Right kidney (tissue), 1 donor: ENCODE data around the gene ANXA6.
A peak's percentile ranks its signal among the peaks of the same experiment; 100 is the strongest.

ENCODE experiments used
- DNase-seq: peaks from one replicate; pipeline ENCODE4 v3.0.0-alpha.2; 2016

The ANXA6 gene

GRCh38 chr5:151065609-151066008 is 92.0 kb downstream of the ANXA6 start:
- no peak for DNase-seq

GRCh38 chr5:151064916-151065499 is 92.6 kb downstream of the ANXA6 start:
- DNase-seq = no peak

GRCh38 chr5:151063142-151063989 is 94.2 kb downstream of the ANXA6 start:
- DNase-seq = no peak

- DNase-seq = no peak
Measured at GRCh38 chr5:151062405-151063141, 95.0 kb downstream of the ANXA6 start.

GRCh38 chr5:151060742-151061141 is 96.8 kb downstream of the ANXA6 start:
- no peak for DNase-seq

GRCh38 chr5:151058891-151059489 is 98.6 kb downstream of the ANXA6 start:
- DNase-seq = no peak

GRCh38 chr5:151058301-151058700 is 99.3 kb downstream of the ANXA6 start:
- DNase-seq = no peak

GRCh38 chr5:151056379-151057325 is 100.9 kb downstream of the ANXA6 start:
- no peak for DNase-seq

GRCh38 chr5:151055336-151055735 is 102.2 kb downstream of the ANXA6 start:
- no peak for DNase-seq

GRCh38 chr5:151054709-151055108 is 102.9 kb downstream of the ANXA6 start:
- DNase-seq = no peak

GRCh38 chr5:151053796-151054462 is 103.7 kb downstream of the ANXA6 start:
- DNase-seq = no peak

GRCh38 chr5:151052836-151053235 is 104.7 kb downstream of the ANXA6 start:
- no peak for DNase-seq

- DNase-seq = no peak
Measured at GRCh38 chr5:151051931-151052608, 105.5 kb downstream of the ANXA6 start.

GRCh38 chr5:151051066-151051930 is 106.3 kb downstream of the ANXA6 start:
- peak; percentile 35 for DNase-seq
